Measurements from ENCODE around the gene FBXL16.

DNA sequence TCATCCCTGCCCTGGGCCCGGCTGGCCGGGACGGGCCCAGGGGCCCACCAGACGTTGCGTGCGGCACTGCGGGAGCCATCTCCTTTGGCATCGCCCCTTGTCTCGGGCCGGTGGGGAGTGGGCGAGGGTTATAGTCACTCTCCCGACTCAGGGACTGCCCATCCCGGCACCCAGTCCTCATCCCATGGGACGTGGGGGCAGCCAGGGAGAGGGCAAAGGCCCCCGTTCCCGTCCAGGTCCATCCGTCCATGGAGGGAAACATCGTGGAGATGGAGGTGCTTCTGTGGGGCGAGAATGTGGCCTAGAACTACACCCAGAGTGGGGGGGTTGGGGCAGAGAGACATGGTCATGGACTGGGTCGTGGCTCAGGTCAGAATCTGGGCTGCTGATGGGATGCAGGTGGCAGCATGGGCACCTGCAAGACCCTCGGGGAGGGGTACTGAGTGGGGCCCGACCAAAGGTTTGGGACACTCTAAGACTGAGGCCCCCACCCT, 58.9 kb downstream of the FBXL16 start:
- TF ChIP-seq, protein P1, sequence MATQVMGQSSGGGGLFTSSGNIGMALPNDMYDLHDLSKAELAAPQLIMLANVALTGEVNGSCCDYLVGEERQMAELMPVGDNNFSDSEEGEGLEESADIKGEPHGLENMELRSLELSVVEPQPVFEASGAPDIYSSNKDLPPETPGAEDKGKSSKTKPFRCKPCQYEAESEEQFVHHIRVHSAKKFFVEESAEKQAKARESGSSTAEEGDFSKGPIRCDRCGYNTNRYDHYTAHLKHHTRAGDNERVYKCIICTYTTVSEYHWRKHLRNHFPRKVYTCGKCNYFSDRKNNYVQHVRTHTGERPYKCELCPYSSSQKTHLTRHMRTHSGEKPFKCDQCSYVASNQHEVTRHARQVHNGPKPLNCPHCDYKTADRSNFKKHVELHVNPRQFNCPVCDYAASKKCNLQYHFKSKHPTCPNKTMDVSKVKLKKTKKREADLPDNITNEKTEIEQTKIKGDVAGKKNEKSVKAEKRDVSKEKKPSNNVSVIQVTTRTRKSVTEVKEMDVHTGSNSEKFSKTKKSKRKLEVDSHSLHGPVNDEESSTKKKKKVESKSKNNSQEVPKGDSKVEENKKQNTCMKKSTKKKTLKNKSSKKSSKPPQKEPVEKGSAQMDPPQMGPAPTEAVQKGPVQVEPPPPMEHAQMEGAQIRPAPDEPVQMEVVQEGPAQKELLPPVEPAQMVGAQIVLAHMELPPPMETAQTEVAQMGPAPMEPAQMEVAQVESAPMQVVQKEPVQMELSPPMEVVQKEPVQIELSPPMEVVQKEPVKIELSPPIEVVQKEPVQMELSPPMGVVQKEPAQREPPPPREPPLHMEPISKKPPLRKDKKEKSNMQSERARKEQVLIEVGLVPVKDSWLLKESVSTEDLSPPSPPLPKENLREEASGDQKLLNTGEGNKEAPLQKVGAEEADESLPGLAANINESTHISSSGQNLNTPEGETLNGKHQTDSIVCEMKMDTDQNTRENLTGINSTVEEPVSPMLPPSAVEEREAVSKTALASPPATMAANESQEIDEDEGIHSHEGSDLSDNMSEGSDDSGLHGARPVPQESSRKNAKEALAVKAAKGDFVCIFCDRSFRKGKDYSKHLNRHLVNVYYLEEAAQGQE (IDR thresholded peaks at IDR 0.05; ENCODE audit: unreplicated experiment) = no peak
- TF ChIP-seq, protein P2, sequence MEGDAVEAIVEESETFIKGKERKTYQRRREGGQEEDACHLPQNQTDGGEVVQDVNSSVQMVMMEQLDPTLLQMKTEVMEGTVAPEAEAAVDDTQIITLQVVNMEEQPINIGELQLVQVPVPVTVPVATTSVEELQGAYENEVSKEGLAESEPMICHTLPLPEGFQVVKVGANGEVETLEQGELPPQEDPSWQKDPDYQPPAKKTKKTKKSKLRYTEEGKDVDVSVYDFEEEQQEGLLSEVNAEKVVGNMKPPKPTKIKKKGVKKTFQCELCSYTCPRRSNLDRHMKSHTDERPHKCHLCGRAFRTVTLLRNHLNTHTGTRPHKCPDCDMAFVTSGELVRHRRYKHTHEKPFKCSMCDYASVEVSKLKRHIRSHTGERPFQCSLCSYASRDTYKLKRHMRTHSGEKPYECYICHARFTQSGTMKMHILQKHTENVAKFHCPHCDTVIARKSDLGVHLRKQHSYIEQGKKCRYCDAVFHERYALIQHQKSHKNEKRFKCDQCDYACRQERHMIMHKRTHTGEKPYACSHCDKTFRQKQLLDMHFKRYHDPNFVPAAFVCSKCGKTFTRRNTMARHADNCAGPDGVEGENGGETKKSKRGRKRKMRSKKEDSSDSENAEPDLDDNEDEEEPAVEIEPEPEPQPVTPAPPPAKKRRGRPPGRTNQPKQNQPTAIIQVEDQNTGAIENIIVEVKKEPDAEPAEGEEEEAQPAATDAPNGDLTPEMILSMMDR (conservative IDR thresholded peaks at IDR 0.05; ENCODE audit: low read depth in 2 of 2) = no peak
- TF ChIP-seq CREB1 (CRISPR knock-in tag; IDR thresholded peaks at IDR 0.05; ENCODE audit: low read depth) (no peak), POLR2AphosphoS5 (IDR thresholded peaks at IDR 0.05; ENCODE audit: low read depth) (no peak), EZH2 (IDR thresholded peaks at IDR 0.05; ENCODE audit: low read depth, unreplicated experiment) (no peak)

All from GM23338 (cell line).